B cell (primary cell): Measurements from ENCODE around the gene GALR1. TPM values are rescaled to one million over a fixed set of nuclear protein-coding genes. Genes with fewer than 3 reads are reported as not detected.

ENCODE experiments used
- ATAC-seq: fragments of 200-7000 bp; cut with Tn5 transposase; one replicate; pipeline ENCODE4 v1.10.0; 2021; ENCODE audit warnings: low read depth, mild to moderate bottlenecking, moderate number of reproducible peaks, moderate library complexity
- CTCF ChIA-PET: fragments of 350-600 bp; sonication (Branson Sonifier 250); formaldehyde crosslinking; loops from one replicate; lab custom pipeline; 2021; ENCODE audit warnings: antibody characterized with exemption, inconsistent platforms; lab: Charles Lee
- POLR2A ChIA-PET: fragments of 350-600 bp; sonication (Branson Sonifier 250); formaldehyde crosslinking; loops from one replicate; lab custom pipeline; 2021; ENCODE audit warnings: antibody characterized with exemption; lab: Charles Lee
- DNase-seq: peaks from one replicate; pipeline ENCODE4 v3.0.0; 2013
- H2AFZ ChIP-seq: 2 replicates; pipeline ENCODE4 v1.6.1; 2012; ENCODE audit warnings: mild to moderate bottlenecking, low read depth, low read length; ENCODE audit not compliant: insufficient read depth, poor library complexity, severe bottlenecking
- H3K27ac ChIP-seq, 2 donors: 1 replicate in 1 of 2; 2 replicates in 1 of 2; pipeline ENCODE4 v1.5.1; 2012 to 2013; ENCODE audit warnings: low read length in 2 of 2, mild to moderate bottlenecking in 2 of 2, moderate library complexity in 1 of 2
- H3K27me3 ChIP-seq, 4 experiments: fragments of 200-600 bp in 1 of 4; sonication (generic) in 1 of 4; replicated peaks in 1 of 4; 1 replicate in 2 of 4; 2 replicates in 2 of 4; pipeline versions ENCODE4 v1.6.1 to v1.7.0; 2013 to 2016; ENCODE audit warnings: low read length in 3 of 4, mild to moderate bottlenecking in 2 of 4, mixed read lengths in 1 of 4, moderate library complexity in 1 of 4; ENCODE audit not compliant: insufficient read depth in 4 of 4, control insufficient read depth in 3 of 4; ENCODE audit errors: control extremely low read depth in 1 of 4
- H3K36me3 ChIP-seq, 2 experiments: replicated peaks in 1 of 2; 1 replicate in 1 of 2; 2 replicates in 1 of 2; pipeline versions ENCODE4 v1.6.1 to v1.7.1; 2013; ENCODE audit warnings: low read length in 1 of 2; ENCODE audit not compliant: insufficient read depth in 2 of 2, control insufficient read depth in 1 of 2; ENCODE audit errors: control extremely low read depth in 1 of 2, extremely low read depth in 1 of 2
- H3K4me1 ChIP-seq, 2 donors: fragments of 200-600 bp in 1 of 2; sonication (generic) in 1 of 2; 1 replicate in 1 of 2; 2 replicates in 1 of 2; pipeline versions ENCODE4 v1.5.1 to v1.6.1; 2013 to 2017; ENCODE audit warnings: low read length in 2 of 2; ENCODE audit not compliant: control insufficient read depth in 2 of 2, insufficient read depth in 2 of 2
- H3K4me2 ChIP-seq: replicated peaks from 2 replicates; pipeline ENCODE3; 2012; ENCODE audit warnings: mild to moderate bottlenecking, low read depth, low read length; ENCODE audit not compliant: poor library complexity, severe bottlenecking
- H3K4me3 ChIP-seq, 5 experiments: fragments of 200-600 bp in 1 of 5; sonication (generic) in 1 of 5; 1 replicate in 3 of 5; 2 replicates in 2 of 5; pipeline versions ENCODE4 v1.5.1 to v1.7.0; 2011 to 2016; ENCODE audit warnings: low read length in 4 of 5, mild to moderate bottlenecking in 4 of 5, low read depth in 2 of 5, control low read depth in 1 of 5, moderate library complexity in 1 of 5; ENCODE audit not compliant: insufficient read depth in 1 of 5; ENCODE audit errors: control extremely low read depth in 1 of 5, extremely low read depth in 1 of 5
- H3K79me2 ChIP-seq: fragments of 200-600 bp; sonication (generic); one replicate; pipeline ENCODE4 v1.6.0; 2016; ENCODE audit warnings: low read length; ENCODE audit not compliant: control insufficient read depth, insufficient read depth
- H3K9ac ChIP-seq: fragments of 200-600 bp; sonication (generic); 2 replicates; pipeline ENCODE4 v1.6.1; 2017; ENCODE audit warnings: mild to moderate bottlenecking, low read length, moderate library complexity
- H3K9me3 ChIP-seq, 3 donors: one replicate each; pipeline versions ENCODE4 v1.6.1 to v1.7.1; 2013; ENCODE audit warnings: low read length in 2 of 3; ENCODE audit not compliant: control insufficient read depth in 2 of 3, insufficient read depth in 1 of 3; ENCODE audit errors: control extremely low read depth in 1 of 3
- H4K20me1 ChIP-seq: 2 replicates; pipeline ENCODE4 v1.6.0; 2012; ENCODE audit warnings: mild to moderate bottlenecking, low read length; ENCODE audit not compliant: insufficient read depth, control insufficient read depth, poor library complexity, severe bottlenecking
- H3K27ac Mint-ChIP-seq: one replicate; pipeline ENCODE4 v1.8.0; 2021; ENCODE audit warnings: mixed read lengths
- H3K27me3 Mint-ChIP-seq: one replicate; pipeline ENCODE4 v1.8.0; 2021; ENCODE audit warnings: mixed read lengths
- H3K4me1 Mint-ChIP-seq: one replicate; pipeline ENCODE4 v1.8.0; 2021; ENCODE audit warnings: mixed read lengths
- H3K4me3 Mint-ChIP-seq: one replicate; pipeline ENCODE4 v1.8.0; 2021; ENCODE audit warnings: mixed read lengths
- H3K9me3 Mint-ChIP-seq: one replicate; pipeline ENCODE4 v1.8.0; 2022; ENCODE audit warnings: mixed read lengths; ENCODE audit not compliant: insufficient read depth
- CTCF ChIP-seq: fragments of 200-600 bp; IDR thresholded peaks from one replicate; pipeline ENCODE4 v1.8.0; 2022; ENCODE audit warnings: antibody characterized with exemption, mild to moderate bottlenecking
- EZH2 ChIP-seq: IDR thresholded peaks from 2 replicates; pipeline ENCODE4 v1.6.1; 2012; ENCODE audit warnings: borderline replicate concordance, low read depth, mild to moderate bottlenecking, moderate library complexity, low read length; ENCODE audit not compliant: insufficient read depth, poor library complexity, severe bottlenecking
- WGBS: methylation state at CpG from one replicate; pipeline ENCODE4 v1.1.5; 2013; ENCODE audit warnings: missing lambda C conversion rate; ENCODE audit not compliant: insufficient coverage; 5-methylcytosine and 5-hydroxymethylcytosine counted together
- intact Hi-C: fragments of 100-400 bp; cut with micrococcal nuclease; formaldehyde crosslinking; loops from one replicate; pipeline ENCODE4 v1.10.0; 2022
- polyA plus RNA-seq: library from polyadenylated mRNA; depleted of rRNA; stranded (reverse); fragments of >200 nt; gene quantifications from 2 replicates; pipeline ENCODE4 v1.2.3, GENCODE V29; 2012
- total RNA-seq, 2 donors: library from RNA; stranded (reverse); fragments of 120-200 nt in 1 of 2; gene quantifications; 1 replicate in 1 of 2; 2 replicates in 1 of 2; pipeline versions ENCODE4 v1.2.3 to v1.2.4, GENCODE V29; 2013 to 2022

The GALR1 gene
- total and polyA plus RNA-seq, 2 donors (not counting 1 experiment from before 2014, with no cell fraction given) = not detected

- WGBS = 0% methylated on average over 1 of the region's 4 CpGs
- Histone ChIP-seq H3K36me3 (no peaks in the 10 kb centered on the region), H3K9ac (peak overlapping the region; percentile 71), H3K4me1 (peaks cover 4 to 28% of the 10 kb centered on the region in 2 donors), H3K27me3 (no peaks in the 10 kb centered on the region), H2AFZ (peak overlapping the region; percentile 73), H3K4me3 (peak overlapping the region; percentile 44 to 71 (median 56)), H3K9me3 (no peaks in the 10 kb centered on the region), H3K4me2 (peak overlapping the region; percentile 75), H3K27ac (peak overlapping the region; percentile 58 to 72), H3K79me2 (no peaks in the 10 kb centered on the region), H4K20me1 (no peaks in the 10 kb centered on the region)
- POLR2A ChIA-PET = interaction anchor here (0.7 kb wide), 1 partner anchor 129 kb away, joined by 4 read pairs; no protein-coding TSS in a partner anchor
- DNase-seq (peak; percentile 64), ATAC-seq (peak; percentile 73)
- intact Hi-C loops = loop anchor here (5.0 kb wide), 1 partner anchor 142 kb away; no protein-coding TSS in a partner anchor
- Mint-ChIP-seq H3K27ac (peak overlapping the region; percentile 88), H3K27me3 (no peaks in the 10 kb centered on the region), H3K4me3 (peak overlapping the region; percentile 89), H3K4me1 (peaks cover 30% of the 10 kb centered on the region), H3K9me3 (no peaks in the 10 kb centered on the region)
- CTCF ChIA-PET = interaction anchor here (1.0 to 8.3 kb wide), 7 partner anchors 14 to 226 kb away, joined by 3 to 167 read pairs (median 3); no protein-coding TSS in a partner anchor
- no peak for TF ChIP-seq CTCF
- TF ChIP-seq EZH2 = no peak
Measured at GRCh38 chr18:77208964-77209363, 40.7 kb upstream of the GALR1 start.

DNA sequence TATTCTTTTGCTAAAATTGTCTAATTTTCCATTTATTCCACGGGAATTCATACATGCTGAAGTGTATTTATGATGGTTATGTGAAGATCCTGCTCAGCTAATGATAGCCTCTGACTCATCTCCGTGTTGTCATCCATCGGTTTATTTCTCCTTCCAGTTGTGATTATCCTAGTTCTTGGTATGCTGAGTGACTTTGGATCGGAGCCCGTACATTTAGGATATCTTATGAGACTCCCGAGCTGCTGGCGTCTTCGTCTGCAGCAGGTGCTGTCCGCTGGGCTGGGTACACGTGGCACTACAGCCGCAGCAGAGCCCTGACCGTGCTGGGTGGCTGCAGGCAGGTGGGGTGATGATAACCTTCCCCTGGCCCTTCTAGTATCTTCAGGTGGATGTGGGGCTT is 40.1 kb upstream of the GALR1 start:
- H3K4me1 ChIP-seq = peaks cover 4 to 28% of the 10 kb centered on the region in 2 donors
- no peak overlapping the region for H3K4me3 ChIP-seq
- H3K79me2 ChIP-seq = no peaks in the 10 kb centered on the region
- no peaks in the 10 kb centered on the region for H4K20me1 ChIP-seq
- ATAC-seq (no peak), DNase-seq (no peak)
- no peak overlapping the region for H3K27ac ChIP-seq
- ChIA-PET CTCF (interaction anchor here (1.2 to 8.3 kb wide), 8 partner anchors 13 to 407 kb away, joined by 3 to 167 read pairs (median 14); no protein-coding TSS in a partner anchor), POLR2A (interaction anchor here (0.7 kb wide), 1 partner anchor 129 kb away, joined by 4 read pairs; no protein-coding TSS in a partner anchor)
- H3K9ac ChIP-seq = no peak overlapping the region
- H3K4me1 Mint-ChIP-seq = peaks cover 30% of the 10 kb centered on the region
- H3K4me3 Mint-ChIP-seq = peak overlapping the region; percentile 62
- no peaks in the 10 kb centered on the region for H3K27me3 Mint-ChIP-seq
- peak overlapping the region; percentile 75 for H3K4me2 ChIP-seq
- H3K9me3 ChIP-seq = no peaks in the 10 kb centered on the region
- H3K27ac Mint-ChIP-seq = peak overlapping the region; percentile 56
- TF ChIP-seq CTCF (no peak), EZH2 (no peak)
- no peaks in the 10 kb centered on the region for H3K36me3 ChIP-seq
- H3K9me3 Mint-ChIP-seq = no peaks in the 10 kb centered on the region
- no peaks in the 10 kb centered on the region for H3K27me3 ChIP-seq
- intact Hi-C loops = loop anchor here (5.0 kb wide), 1 partner anchor 142 kb away; no protein-coding TSS in a partner anchor
- 98% methylated on average over 11 of the region's 12 CpGs for WGBS
- peak overlapping the region; percentile 73 for H2AFZ ChIP-seq
